GM23338 (cell line): ENCODE data around the gene NRXN2. TPM values are rescaled to one million over a fixed set of nuclear protein-coding genes. Genes with fewer than 3 reads are reported as not detected.

Source experiments
- ATAC-seq: fragments of 200-7000 bp; cut with Tn5 transposase; 3 replicates; pipeline ENCODE4 v1.9.1; 2020
- DNase-seq: peaks from one replicate; pipeline ENCODE4 v3.0.0-alpha.2; 2015; ENCODE audit warnings: low spot score
- H2AFZ ChIP-seq: fragments of 200-600 bp; sonication (generic); 2 replicates; pipeline ENCODE4 v1.8.0; 2016; ENCODE audit warnings: antibody characterized with exemption, mild to moderate bottlenecking, moderate library complexity
- H3F3A ChIP-seq: fragments of 200-600 bp; sonication (generic); replicated peaks from 2 replicates; pipeline ENCODE4 v1.8.0; 2017; ENCODE audit warnings: antibody characterized with exemption, mixed run types, low read depth
- H3K27ac ChIP-seq: fragments of 200-600 bp; sonication (generic); 2 replicates; pipeline ENCODE4 v1.6.1; 2016; ENCODE audit warnings: low read depth
- H3K27me3 ChIP-seq: fragments of 200-600 bp; sonication (generic); 2 replicates; pipeline ENCODE4 v1.8.0; 2016; ENCODE audit warnings: mild to moderate bottlenecking, mixed run types, moderate library complexity; ENCODE audit not compliant: insufficient read depth
- H3K36me3 ChIP-seq: fragments of 200-600 bp; sonication (generic); 2 replicates; pipeline ENCODE4 v1.8.0; 2016; ENCODE audit warnings: mild to moderate bottlenecking; ENCODE audit not compliant: insufficient read depth
- H3K4me1 ChIP-seq: fragments of 200-600 bp; sonication (generic); 2 replicates; pipeline ENCODE4 v1.8.0; 2016; ENCODE audit warnings: mild to moderate bottlenecking, moderate library complexity; ENCODE audit not compliant: insufficient read depth
- H3K4me2 ChIP-seq: fragments of 200-600 bp; sonication (generic); 2 replicates; pipeline ENCODE4 v1.7.1; 2017; ENCODE audit warnings: mixed run types
- H3K4me3 ChIP-seq: fragments of 200-600 bp; sonication (generic); 2 replicates; pipeline ENCODE4 v1.6.1; 2016; ENCODE audit warnings: mixed run types
- H3K79me2 ChIP-seq: fragments of 200-600 bp; sonication (generic); replicated peaks from 2 replicates; pipeline ENCODE4 v1.8.0; 2017; ENCODE audit warnings: mild to moderate bottlenecking; ENCODE audit not compliant: insufficient read depth
- H3K9me2 ChIP-seq: fragments of 200-600 bp; sonication (generic); 2 replicates; pipeline ENCODE4 v1.8.0; 2017; ENCODE audit not compliant: insufficient read depth
- H4K20me1 ChIP-seq: fragments of 200-600 bp; sonication (generic); replicated peaks from 2 replicates; pipeline ENCODE4 v1.8.0; 2017; ENCODE audit warnings: mild to moderate bottlenecking; ENCODE audit not compliant: insufficient read depth
- H3K27ac Mint-ChIP-seq: 2 replicates; pipeline ENCODE4 v1.8.0; 2020; ENCODE audit warnings: inconsistent platforms, mild to moderate bottlenecking, moderate library complexity, mixed read lengths
- H3K27me3 Mint-ChIP-seq: 3 replicates; pipeline ENCODE4 v1.8.0; 2022; ENCODE audit warnings: low read depth, mild to moderate bottlenecking, moderate library complexity, mixed read lengths, inconsistent platforms; ENCODE audit not compliant: insufficient read depth, poor library complexity
- H3K36me3 Mint-ChIP-seq: 3 replicates; pipeline ENCODE4 v1.8.0; 2021; ENCODE audit warnings: low read depth, mild to moderate bottlenecking, inconsistent platforms, moderate library complexity, mixed read lengths
- H3K4me1 Mint-ChIP-seq: 3 replicates; pipeline ENCODE4 v1.8.0; 2020; ENCODE audit warnings: mild to moderate bottlenecking, inconsistent platforms, mixed read lengths
- H3K4me3 Mint-ChIP-seq: 3 replicates; pipeline ENCODE4 v1.8.0; 2021; ENCODE audit warnings: moderate library complexity, mild to moderate bottlenecking, inconsistent platforms, mixed read lengths
- H3K9me3 Mint-ChIP-seq: 3 replicates; pipeline ENCODE4 v1.8.0; 2020; ENCODE audit warnings: moderate library complexity, mild to moderate bottlenecking, inconsistent platforms, mixed read lengths
- CTCF ChIP-seq, 2 experiments: fragments of 200-600 bp in 1 of 2; sonication (generic) in 1 of 2; conservative IDR thresholded peaks; 2 replicates each; pipeline versions ENCODE4 v1.5.1 to v1.6.1; 2016 to 2017; ENCODE audit warnings: antibody characterized with exemption in 2 of 2, low read depth in 2 of 2, mild to moderate bottlenecking in 2 of 2, moderate library complexity in 1 of 2
- ETS1 ChIP-seq: IDR thresholded peaks from 2 replicates; pipeline ENCODE4 v1.6.1; 2016; ENCODE audit warnings: antibody characterized with exemption
- EZH2 ChIP-seq: fragments of 200-600 bp; sonication (generic); IDR thresholded peaks from one replicate; pipeline ENCODE4 v1.8.0; 2017; ENCODE audit warnings: antibody characterized with exemption, mild to moderate bottlenecking, low read depth; ENCODE audit not compliant: unreplicated experiment
- EZH2phosphoT487 ChIP-seq: fragments of 200-600 bp; sonication (generic); IDR thresholded peaks from one replicate; pipeline ENCODE4 v1.8.1; 2018; ENCODE audit warnings: antibody characterized with exemption; ENCODE audit not compliant: unreplicated experiment
- JUNB ChIP-seq: IDR thresholded peaks from one replicate; pipeline ENCODE4 v1.6.1; 2016; ENCODE audit warnings: antibody characterized with exemption; ENCODE audit not compliant: unreplicated experiment
- NANOG ChIP-seq: IDR thresholded peaks from 2 replicates; pipeline ENCODE4 v1.6.1; 2016; ENCODE audit warnings: antibody characterized with exemption, borderline replicate concordance
- POLR2AphosphoS5 ChIP-seq: IDR thresholded peaks from 2 replicates; pipeline ENCODE4 v1.6.1; 2016; ENCODE audit warnings: antibody characterized with exemption, low read depth
- REST ChIP-seq: IDR thresholded peaks from one replicate; pipeline ENCODE4 v1.6.1; 2018; ENCODE audit warnings: antibody characterized with exemption; ENCODE audit not compliant: unreplicated experiment
- ZNF114 ChIP-seq: fragments of 250-450 bp; sonication (Bioruptor Pico); IDR thresholded peaks from 2 replicates; pipeline ENCODE4 v1.5.0; 2020; ENCODE audit warnings: mild to moderate bottlenecking, moderate library complexity
- ZNF462 ChIP-seq: fragments of 250-450 bp; sonication (Bioruptor Pico); IDR thresholded peaks from 2 replicates; pipeline ENCODE4 v1.5.0; 2020; ENCODE audit warnings: mild to moderate bottlenecking, moderate library complexity
- polyA plus RNA-seq: library from polyadenylated mRNA; unstranded; fragments of >200 nt; fragmentation: Nextera tagmentation; extraction: Ambion mirVana; gene quantifications from 2 replicates; pipeline ENCODE4 v1.2.1, GENCODE V29; 2016
- total RNA-seq: library from RNA; depleted of rRNA; stranded (reverse); fragments of >200 nt; shearing (Covaris generic); gene quantifications from 2 replicates; pipeline ENCODE4 v1.2.3, GENCODE V29; 2014

Gene NRXN2
- total and polyA plus RNA-seq, 2 experiments from 2014 or later: 3.4 to 17.0 TPM

GRCh38 chr11:64696045-64696444 is 27.0 kb downstream of the NRXN2 start:
- Histone ChIP-seq H3K27me3 (no peaks in the 10 kb centered on the region), H3K4me2 (no peak overlapping the region), H3K4me3 (no peak overlapping the region), H3K79me2 (no peaks in the 10 kb centered on the region), H2AFZ (no peak overlapping the region), H4K20me1 (no peaks in the 10 kb centered on the region), H3K9me2 (no peaks in the 10 kb centered on the region), H3F3A (no peaks in the 10 kb centered on the region), H3K27ac (no peak overlapping the region), H3K36me3 (no peaks in the 10 kb centered on the region), H3K4me1 (peaks cover 15% of the 10 kb centered on the region)
- DNase-seq: no peak
- no peaks in the 10 kb centered on the region for H3K9me3 Mint-ChIP-seq
- no peak for ATAC-seq
- 0 out of 3 replicates have a peak, but pooled peaks cover 2% of the 10 kb centered on the region for H3K36me3 Mint-ChIP-seq
- H3K27me3 Mint-ChIP-seq: peaks cover 13% of the 10 kb centered on the region
- peaks cover 30% of the 10 kb centered on the region for H3K4me1 Mint-ChIP-seq
- no peak overlapping the region for H3K27ac Mint-ChIP-seq
- no peak overlapping the region for H3K4me3 Mint-ChIP-seq
- TF ChIP-seq POLR2AphosphoS5 (no peak), EZH2 (no peak), NANOG (no peak), EZH2phosphoT487 (no peak), JUNB (no peak), ZNF462 (CRISPR knock-in tag) (no peak), ETS1 (no peak), REST (no peak), CTCF (conservative IDR thresholded peaks at IDR 0.05; ENCODE audit: low read depth in 2 of 2) (no peak), ZNF114 (CRISPR knock-in tag) (no peak)
